Keratinocyte (primary cell): Measurements from ENCODE around the gene ADD2. TPM values are rescaled to one million over a fixed set of nuclear protein-coding genes. Genes with fewer than 3 reads are reported as not detected.

Experiments used
- DNase-seq: peaks from one replicate; pipeline ENCODE4 v3.0.0-alpha.2; 2011; ENCODE audit warnings: low read depth, missing footprints, low spot score
- FAIRE-seq: peaks from 2 replicates; lab custom pipeline; 2011; peaks lifted over from hg19 to GRCh38; lab: Jason Lieb, UNC
- H2AFZ ChIP-seq: 2 replicates; pipeline ENCODE4 v1.6.0; 2012; ENCODE audit warnings: low read length, control low read depth, inconsistent platforms; ENCODE audit not compliant: control insufficient read depth
- H3K27ac ChIP-seq: 2 replicates; pipeline ENCODE4 v1.5.1; 2011; ENCODE audit warnings: low read length; ENCODE audit not compliant: control insufficient read depth, insufficient read depth
- H3K27me3 ChIP-seq: 3 replicates; pipeline ENCODE4 v1.6.0; 2011; ENCODE audit warnings: low read length; ENCODE audit not compliant: control insufficient read depth, insufficient read depth; ENCODE audit errors: extremely low read depth
- H3K36me3 ChIP-seq, 2 experiments: 2 replicates in 1 of 2; 3 replicates in 1 of 2; pipeline ENCODE4 v1.5.1; 2011; ENCODE audit warnings: low read length in 2 of 2, mild to moderate bottlenecking in 1 of 2; ENCODE audit not compliant: control insufficient read depth in 2 of 2, insufficient read depth in 2 of 2; ENCODE audit errors: extremely low read depth in 1 of 2
- H3K4me1 ChIP-seq: 3 replicates; pipeline ENCODE4 v1.5.1; 2011; ENCODE audit warnings: low read length; ENCODE audit not compliant: control insufficient read depth, insufficient read depth; ENCODE audit errors: extremely low read depth
- H3K4me2 ChIP-seq: 3 replicates; pipeline ENCODE4 v1.6.0; 2011; ENCODE audit warnings: low read depth, low read length; ENCODE audit not compliant: control insufficient read depth, insufficient read depth; ENCODE audit errors: extremely low read depth
- H3K4me3 ChIP-seq, 3 experiments: fragments of 200-600 bp in 1 of 3; sonication (generic) in 1 of 3; 2 replicates in 2 of 3; 3 replicates in 1 of 3; pipeline ENCODE4 v1.5.1; 2011 to 2016; ENCODE audit warnings: low read length in 3 of 3, mild to moderate bottlenecking in 3 of 3, control low read depth in 2 of 3, inconsistent platforms in 1 of 3, low read depth in 1 of 3, mixed read lengths in 1 of 3, mixed run types in 1 of 3, moderate library complexity in 1 of 3; ENCODE audit not compliant: control insufficient read depth in 2 of 3, insufficient read depth in 2 of 3; ENCODE audit errors: extremely low read depth in 1 of 3
- H3K79me2 ChIP-seq: 2 replicates; pipeline ENCODE4 v1.6.0; 2012; ENCODE audit warnings: low read length; ENCODE audit not compliant: control insufficient read depth, insufficient read depth
- H3K9ac ChIP-seq: 3 replicates; pipeline ENCODE4 v1.6.0; 2011; ENCODE audit warnings: low read length; ENCODE audit not compliant: control insufficient read depth, insufficient read depth; ENCODE audit errors: extremely low read depth
- H3K9me1 ChIP-seq: 3 replicates; pipeline ENCODE4 v1.6.0; 2011; ENCODE audit warnings: low read length; ENCODE audit not compliant: control insufficient read depth, insufficient read depth; ENCODE audit errors: extremely low read depth
- H3K9me3 ChIP-seq: 2 replicates; pipeline ENCODE4 v1.5.1; 2012; ENCODE audit warnings: low read depth, low read length; ENCODE audit not compliant: control insufficient read depth
- H4K20me1 ChIP-seq: 3 replicates; pipeline ENCODE4 v1.6.0; 2011; ENCODE audit warnings: low read length; ENCODE audit not compliant: control insufficient read depth, insufficient read depth; ENCODE audit errors: extremely low read depth
- CTCF ChIP-seq, 3 experiments: IDR thresholded peaks in 1 of 3; conservative IDR thresholded peaks in 1 of 3; optimal IDR thresholded peaks in 1 of 3; 2 replicates in 2 of 3; 3 replicates in 1 of 3; pipeline versions ENCODE3 to v1.5.1; 2011; ENCODE audit warnings: low read length in 3 of 3, mild to moderate bottlenecking in 3 of 3, moderate library complexity in 2 of 3, control low read depth in 1 of 3, inconsistent platforms in 1 of 3; ENCODE audit not compliant: insufficient read depth in 2 of 3; ENCODE audit errors: extremely low read depth in 1 of 3
- EZH2 ChIP-seq: IDR thresholded peaks from one replicate; pipeline ENCODE4 v1.6.1; 2012; ENCODE audit warnings: inconsistent platforms, mild to moderate bottlenecking, low read length, moderate library complexity
- dilution Hi-C: fragments of 300-500 bp; cut with MboI; formaldehyde crosslinking; loops from one replicate; pipeline ENCODE4 v1.7.0; 2020; ENCODE audit warnings: low sequenced_read_pairs; ENCODE audit not compliant: extremely low pct_ligation_motif_present
- polyA plus RNA-seq, 5 experiments: library from polyadenylated mRNA; depleted of rRNA in 3 of 5; stranded (reverse) in 3 of 5; stranded (forward) in 1 of 5; unstranded in 1 of 5; fragments of >200 nt; gene quantifications; 1 replicate in 1 of 5; 2 replicates in 3 of 5; 3 replicates in 1 of 5; pipeline versions ENCODE4 v1.2.1 to v1.2.3, GENCODE V29; 2011 to 2012; ENCODE audit warnings: missing spikeins in 2 of 5, low read depth in 1 of 5, low replicate concordance in 1 of 5

Gene ADD2
- polyA plus RNA-seq, 1 donor (not counting 4 experiments of a cell fraction or from before 2014, with no cell fraction given): 0.05 TPM

DNA sequence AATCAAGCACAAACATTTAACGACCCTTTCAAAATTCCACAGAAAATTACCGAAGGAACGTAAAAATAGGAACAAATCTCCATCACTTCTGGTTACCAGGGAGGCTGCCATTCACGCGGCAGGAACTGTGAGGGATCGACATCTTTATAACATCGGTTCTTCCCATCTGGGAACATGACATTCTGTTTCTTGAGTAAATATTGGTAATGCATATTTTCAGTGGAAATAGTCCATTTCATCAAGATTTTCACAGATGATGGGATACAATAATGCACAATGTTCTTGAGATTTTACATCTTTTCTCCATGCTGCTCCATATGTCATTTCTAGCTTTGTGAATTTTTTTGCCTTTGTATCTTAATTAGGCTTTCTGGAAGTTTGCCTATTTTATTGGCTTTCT, 10.0 kb downstream of the ADD2 start:
- Histone ChIP-seq H4K20me1 (no peaks in the 10 kb centered on the region), H2AFZ (no peak overlapping the region), H3K4me1 (no peaks in the 10 kb centered on the region), H3K79me2 (no peaks in the 10 kb centered on the region), H3K4me2 (no peak overlapping the region), H3K4me3 (no peak overlapping the region), H3K27ac (no peak overlapping the region), H3K36me3 (no peaks in the 10 kb centered on the region), H3K9ac (no peak overlapping the region), H3K9me1 (no peaks in the 10 kb centered on the region), H3K9me3 (no peaks in the 10 kb centered on the region), H3K27me3 (peaks cover 15% of the 10 kb centered on the region)
- TF ChIP-seq EZH2 (no peak), CTCF (optimal IDR thresholded peaks at IDR 0.05 in 1 of 3, IDR thresholded peaks at IDR 0.05 in 1 of 3, conservative IDR thresholded peaks at IDR 0.05 in 1 of 3; ENCODE audit: extremely low read depth in 1 of 3, insufficient read depth in 2 of 3, low read length in 3 of 3) (no peak)
- dilution Hi-C loops: no loop called here
- DNase-seq: no peak
- no peak for FAIRE-seq

GRCh38 chr2:70757360-70757759, 10.6 kb downstream of the ADD2 start:
- DNase-seq (no peak), FAIRE-seq (no peak)
- H4K20me1 ChIP-seq: no peaks in the 10 kb centered on the region
- H3K9me1 ChIP-seq: no peaks in the 10 kb centered on the region
- no peak overlapping the region for H3K9ac ChIP-seq
- H3K4me3 ChIP-seq: no peak overlapping the region
- no peak for TF ChIP-seq CTCF (optimal IDR thresholded peaks at IDR 0.05 in 1 of 3, IDR thresholded peaks at IDR 0.05 in 1 of 3, conservative IDR thresholded peaks at IDR 0.05 in 1 of 3; ENCODE audit: extremely low read depth in 1 of 3, insufficient read depth in 2 of 3, low read length in 3 of 3)
- no peak overlapping the region for H3K4me2 ChIP-seq
- H3K4me1 ChIP-seq: no peaks in the 10 kb centered on the region
- H3K27ac ChIP-seq: no peak overlapping the region
- H3K79me2 ChIP-seq: no peaks in the 10 kb centered on the region
- dilution Hi-C loops: no loop called here
- no peaks in the 10 kb centered on the region for H3K9me3 ChIP-seq
- no peaks in the 10 kb centered on the region for H3K36me3 ChIP-seq
- H3K27me3 ChIP-seq: peaks cover 15% of the 10 kb centered on the region
- no peak overlapping the region for H2AFZ ChIP-seq
